Hippocampal formation (tissue), 2 donors: ENCODE data around the gene PIK3C2A.
"Not testable (repeated sequence)": the region's sequence is repeated elsewhere in the genome, so short reads cannot be mapped to it uniquely, and the experiment has no call there.

Experiments used
- DNase-seq, 2 donors: peaks; one replicate each; lab custom pipeline; 2025; lab: John Stamatoyannopoulos, UW

Gene PIK3C2A, protein sequence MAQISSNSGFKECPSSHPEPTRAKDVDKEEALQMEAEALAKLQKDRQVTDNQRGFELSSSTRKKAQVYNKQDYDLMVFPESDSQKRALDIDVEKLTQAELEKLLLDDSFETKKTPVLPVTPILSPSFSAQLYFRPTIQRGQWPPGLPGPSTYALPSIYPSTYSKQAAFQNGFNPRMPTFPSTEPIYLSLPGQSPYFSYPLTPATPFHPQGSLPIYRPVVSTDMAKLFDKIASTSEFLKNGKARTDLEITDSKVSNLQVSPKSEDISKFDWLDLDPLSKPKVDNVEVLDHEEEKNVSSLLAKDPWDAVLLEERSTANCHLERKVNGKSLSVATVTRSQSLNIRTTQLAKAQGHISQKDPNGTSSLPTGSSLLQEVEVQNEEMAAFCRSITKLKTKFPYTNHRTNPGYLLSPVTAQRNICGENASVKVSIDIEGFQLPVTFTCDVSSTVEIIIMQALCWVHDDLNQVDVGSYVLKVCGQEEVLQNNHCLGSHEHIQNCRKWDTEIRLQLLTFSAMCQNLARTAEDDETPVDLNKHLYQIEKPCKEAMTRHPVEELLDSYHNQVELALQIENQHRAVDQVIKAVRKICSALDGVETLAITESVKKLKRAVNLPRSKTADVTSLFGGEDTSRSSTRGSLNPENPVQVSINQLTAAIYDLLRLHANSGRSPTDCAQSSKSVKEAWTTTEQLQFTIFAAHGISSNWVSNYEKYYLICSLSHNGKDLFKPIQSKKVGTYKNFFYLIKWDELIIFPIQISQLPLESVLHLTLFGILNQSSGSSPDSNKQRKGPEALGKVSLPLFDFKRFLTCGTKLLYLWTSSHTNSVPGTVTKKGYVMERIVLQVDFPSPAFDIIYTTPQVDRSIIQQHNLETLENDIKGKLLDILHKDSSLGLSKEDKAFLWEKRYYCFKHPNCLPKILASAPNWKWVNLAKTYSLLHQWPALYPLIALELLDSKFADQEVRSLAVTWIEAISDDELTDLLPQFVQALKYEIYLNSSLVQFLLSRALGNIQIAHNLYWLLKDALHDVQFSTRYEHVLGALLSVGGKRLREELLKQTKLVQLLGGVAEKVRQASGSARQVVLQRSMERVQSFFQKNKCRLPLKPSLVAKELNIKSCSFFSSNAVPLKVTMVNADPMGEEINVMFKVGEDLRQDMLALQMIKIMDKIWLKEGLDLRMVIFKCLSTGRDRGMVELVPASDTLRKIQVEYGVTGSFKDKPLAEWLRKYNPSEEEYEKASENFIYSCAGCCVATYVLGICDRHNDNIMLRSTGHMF (N-terminal part only)

DNA sequence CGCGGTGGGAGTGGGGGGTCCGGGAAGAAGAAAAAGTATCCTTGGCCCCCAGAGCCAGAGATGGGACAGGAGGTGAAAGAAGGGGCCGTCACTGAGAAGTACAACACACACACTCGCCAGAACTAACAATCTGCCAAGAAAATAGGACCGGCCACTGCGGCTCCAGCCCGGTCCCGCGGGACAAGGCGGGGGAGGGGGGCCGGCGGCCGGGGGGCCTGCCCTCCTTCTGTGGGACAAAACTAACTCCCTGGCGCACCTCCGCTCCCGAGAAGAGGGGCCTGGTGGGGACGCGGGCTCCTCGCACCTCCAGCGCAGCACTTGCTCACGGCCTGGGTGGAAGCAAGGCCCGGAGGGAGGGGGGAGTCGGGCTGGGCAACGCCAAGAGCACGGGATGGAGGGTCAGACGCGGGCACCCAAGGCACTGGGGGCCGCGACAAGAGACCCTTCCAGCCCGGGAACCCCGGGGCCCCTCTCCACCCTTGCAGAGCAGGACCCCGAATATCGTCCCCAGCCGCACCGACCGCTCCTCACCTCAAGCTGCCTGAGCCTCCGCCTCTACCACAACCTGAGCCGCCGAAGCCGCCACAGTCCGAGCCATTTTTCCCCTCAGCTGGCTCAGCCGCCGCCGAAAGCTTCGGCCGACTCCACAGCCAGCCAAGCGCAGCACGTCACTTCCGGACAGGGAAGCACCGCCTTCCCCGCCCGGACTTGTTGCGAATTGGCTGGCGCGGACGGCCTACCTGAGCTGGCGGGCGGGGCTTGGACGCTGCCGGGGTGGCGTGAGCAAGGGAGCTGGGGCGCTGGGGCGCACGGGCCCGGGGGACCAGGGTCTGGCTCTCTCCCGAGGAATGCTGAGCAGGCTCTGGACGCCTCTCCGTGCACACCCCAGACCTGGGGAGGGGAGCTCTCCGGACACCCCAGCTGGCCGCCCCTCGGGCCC, at the start of gene PIK3C2A:
Gene PIK3C2A (minus strand): TSS at position 670 of the 940 bp plus-strand sequence. CDS start 38,245 bp downstream, outside the sequence.
- DNase-seq: peak; percentile 85 to 94

DNA sequence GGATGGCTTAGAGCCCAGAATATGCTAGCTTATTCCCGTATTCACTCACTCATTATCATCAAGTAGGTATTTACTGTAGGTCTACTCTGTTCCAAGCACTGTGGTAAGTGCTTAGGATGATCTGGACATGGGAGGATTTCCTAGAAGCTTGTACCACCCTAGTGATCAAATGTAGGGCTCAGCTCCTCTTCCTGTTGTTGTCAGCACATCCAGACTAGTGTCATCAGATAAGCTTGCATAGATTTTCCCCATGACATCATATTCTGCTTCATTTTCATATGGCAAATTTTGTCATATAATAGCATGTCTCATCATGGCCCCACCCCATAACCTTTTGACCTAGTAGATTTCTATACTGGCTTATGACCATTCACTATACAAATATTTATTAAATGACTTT, 49.4 kb upstream of the PIK3C2A start:
- no peak for DNase-seq

DNA sequence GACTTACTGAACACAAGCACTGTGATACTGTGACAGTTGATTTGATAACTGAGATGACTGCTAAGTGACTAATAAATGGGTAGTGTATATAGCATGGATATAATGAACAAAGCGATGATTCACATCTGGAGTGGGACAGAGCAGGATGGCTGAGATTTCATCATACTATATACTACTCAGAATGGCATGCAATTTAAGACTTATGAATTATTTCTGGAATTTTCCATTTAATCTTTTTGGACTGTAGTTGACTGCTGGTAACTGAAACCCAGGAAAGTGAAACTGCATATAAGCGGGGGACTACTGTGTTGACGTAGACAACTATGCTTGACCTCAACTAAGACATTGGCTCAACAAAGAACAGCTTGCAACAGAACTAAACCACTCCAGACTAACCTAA, 48.7 kb upstream of the PIK3C2A start:
- no peak for DNase-seq

DNA sequence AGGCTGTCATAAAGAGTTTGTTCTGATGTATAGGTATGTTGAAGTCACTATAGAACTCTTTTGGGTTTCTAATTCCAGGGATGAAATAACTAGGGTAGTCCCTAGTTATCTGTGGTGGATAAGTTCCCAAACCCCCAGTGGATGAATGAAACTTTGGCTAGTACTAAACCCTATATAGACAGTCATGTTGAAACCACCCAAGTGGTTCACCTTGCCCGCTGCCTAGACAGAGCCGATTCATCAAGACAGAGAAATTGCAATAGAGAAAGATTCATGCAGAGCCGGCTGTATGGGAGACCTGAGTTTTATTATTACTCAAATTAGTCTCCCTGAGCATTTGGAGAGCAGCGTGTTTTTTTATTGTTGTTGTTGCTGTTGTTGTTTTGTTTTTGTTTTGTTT, 44.9 kb upstream of the PIK3C2A start:
- no peak for DNase-seq

GRCh38 chr11:17250561-17251350, 43.0 kb upstream of the PIK3C2A start:
- DNase-seq: no peak

GRCh38 chr11:17244046-17244445, 36.3 kb upstream of the PIK3C2A start:
- no peak for DNase-seq

- DNase-seq: not testable (repeated sequence)
Observed at GRCh38 chr11:17242954-17243353, 35.2 kb upstream of the PIK3C2A start.

DNA sequence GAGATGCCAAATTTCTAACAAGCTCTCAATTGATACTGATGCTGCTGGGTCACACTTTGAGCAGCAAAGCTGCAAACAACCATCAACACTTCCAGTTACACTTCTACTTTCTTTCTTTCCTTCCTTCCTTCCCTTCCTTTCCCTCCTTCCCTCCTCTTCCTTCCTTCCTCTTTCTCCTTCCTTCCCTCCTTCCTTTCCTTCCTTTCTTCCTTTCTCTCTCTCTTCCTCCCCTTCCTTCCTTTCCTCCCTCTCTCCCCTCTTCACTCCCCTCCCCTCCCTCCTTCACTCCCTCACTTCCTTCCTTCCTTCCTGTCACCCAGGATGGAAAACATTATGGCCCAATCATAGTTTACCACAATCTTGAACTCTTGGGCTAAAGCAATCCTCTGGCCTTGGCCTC, 33.0 kb upstream of the PIK3C2A start:
- DNase-seq: no peak

GRCh38 chr11:17239927-17240326, 32.1 kb upstream of the PIK3C2A start:
- not testable (repeated sequence) for DNase-seq

DNA sequence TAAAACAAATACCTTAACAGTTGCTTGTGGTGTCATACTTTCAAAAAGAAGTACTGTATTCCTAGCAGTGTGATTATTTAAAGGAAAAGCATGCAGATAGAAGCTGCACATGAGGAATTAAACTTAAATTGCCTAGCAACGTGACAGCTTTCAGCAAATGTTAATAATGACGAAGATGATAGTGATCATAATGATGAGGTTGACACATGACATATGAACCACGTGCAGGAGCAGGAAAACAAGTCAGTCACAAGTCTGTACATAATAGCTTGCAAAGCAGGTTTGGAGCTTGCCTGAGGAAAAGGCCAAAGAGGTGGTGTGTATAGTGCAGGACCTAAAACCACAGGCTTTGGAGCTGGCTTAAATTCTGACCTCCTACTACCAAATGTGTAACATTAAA, 30.6 kb upstream of the PIK3C2A start:
- no peak for DNase-seq

DNA sequence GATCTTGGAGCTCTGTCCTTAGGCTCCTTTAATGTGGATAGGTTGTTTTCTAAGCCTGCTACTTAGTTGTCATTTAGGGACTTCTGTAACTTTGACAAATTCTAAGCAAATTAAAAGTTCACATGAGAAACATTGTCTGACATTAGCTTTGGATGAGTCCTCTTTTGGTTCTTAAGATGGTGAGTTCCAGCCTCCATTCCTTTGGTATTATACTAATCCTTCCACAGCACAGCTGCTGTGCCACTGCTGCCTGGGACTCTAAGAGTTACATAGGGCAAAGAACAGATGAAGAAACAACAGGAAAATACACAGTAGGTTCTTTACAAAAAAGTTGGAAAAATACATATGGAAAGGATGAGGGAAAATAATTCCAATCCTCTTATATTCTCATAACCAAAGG, 25.3 kb upstream of the PIK3C2A start:
- no peak for DNase-seq

DNA sequence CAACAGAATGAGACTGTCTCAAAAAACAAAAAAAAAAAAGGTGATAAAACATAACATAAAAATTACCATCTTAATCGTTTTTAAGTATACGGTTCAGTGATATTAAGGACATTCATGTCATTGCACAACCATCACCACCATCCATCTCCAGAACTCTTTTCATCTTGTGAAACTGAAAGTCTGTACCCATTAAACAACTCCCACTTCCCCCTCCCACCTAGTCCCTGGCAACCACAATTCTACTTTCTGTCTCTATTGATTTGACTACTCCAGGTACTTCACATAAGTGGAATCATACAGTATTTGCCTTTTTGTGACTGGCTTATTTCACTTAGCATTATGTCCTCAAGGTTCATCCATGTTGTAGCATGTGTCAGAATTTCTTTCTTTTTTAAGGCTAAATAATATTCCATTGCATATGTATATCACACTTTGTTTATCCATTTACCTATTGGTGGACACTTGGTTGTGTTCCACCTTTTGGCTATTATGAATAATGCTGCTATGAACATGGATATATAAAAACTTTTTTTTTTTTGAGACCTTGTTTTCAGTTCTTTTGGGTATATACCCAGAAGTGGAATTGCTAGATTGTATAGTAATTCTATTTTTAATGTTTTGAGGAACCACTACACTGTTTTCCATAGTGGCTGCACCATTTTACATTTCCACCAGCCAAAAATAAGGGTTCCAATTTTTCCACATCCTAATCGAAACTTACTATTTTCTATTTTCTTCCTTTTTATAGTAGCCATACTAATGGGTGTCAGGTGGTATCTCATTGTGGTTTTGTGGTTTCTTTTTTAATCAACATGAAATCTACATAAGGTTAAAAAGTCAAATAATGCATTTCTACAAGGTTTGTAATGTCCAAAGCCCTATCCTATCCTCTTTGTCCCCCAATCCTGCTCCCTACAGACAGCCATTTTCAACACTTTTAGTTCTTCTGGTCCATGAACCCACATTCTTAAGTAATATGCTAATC, 23.4 kb upstream of the PIK3C2A start:
- DNase-seq: no peak

DNA sequence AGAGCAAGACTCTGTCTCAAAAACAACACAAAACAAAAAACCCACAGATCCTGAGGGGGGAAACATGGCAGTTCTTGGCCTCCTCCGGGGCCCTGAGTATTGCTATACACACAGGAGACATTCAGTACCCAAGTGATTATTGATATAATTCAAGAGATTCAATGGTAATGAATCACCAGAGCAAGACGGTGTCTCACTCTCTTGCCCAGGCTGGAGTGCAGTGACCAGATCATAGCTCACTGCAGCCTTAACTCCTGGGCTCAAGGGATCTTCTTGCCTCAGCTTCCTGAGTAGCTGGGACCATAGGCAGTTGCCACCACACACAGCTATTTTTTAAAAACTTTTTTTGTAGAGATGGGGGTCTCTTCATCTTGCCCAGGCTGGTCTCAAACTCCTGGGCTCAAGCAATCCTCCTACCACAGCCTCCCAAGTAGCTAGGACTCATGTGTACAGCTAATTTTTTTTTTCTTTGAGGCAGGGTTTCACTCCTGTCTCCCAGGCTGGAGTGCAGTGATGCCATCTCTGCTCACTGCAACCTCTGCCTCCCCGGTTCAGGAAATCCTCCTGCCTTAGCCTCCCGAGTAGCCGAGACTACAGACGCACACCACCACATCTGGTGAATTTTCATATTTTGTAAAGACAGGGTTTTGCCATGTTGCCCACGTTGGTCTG, 21.8 kb upstream of the PIK3C2A start:
- DNase-seq: no peak

GRCh38 chr11:17228186-17228925, 20.6 kb upstream of the PIK3C2A start:
- DNase-seq: not testable (repeated sequence)

- no peak for DNase-seq
Observed at GRCh38 chr11:17224727-17225126, 16.9 kb upstream of the PIK3C2A start.

GRCh38 chr11:17221968-17222367, 14.2 kb upstream of the PIK3C2A start:
- DNase-seq: no peak

- no peak for DNase-seq
Observed at GRCh38 chr11:17219016-17219415, 11.2 kb upstream of the PIK3C2A start.

GRCh38 chr11:17218403-17218802, 10.6 kb upstream of the PIK3C2A start:
- no peak for DNase-seq
